ENCODE data around the gene FGD3. TPM values are rescaled to one million over a fixed set of nuclear protein-coding genes. Genes with fewer than 3 reads are reported as not detected.
"Not testable (repeated sequence)": the region's sequence is repeated elsewhere in the genome, so short reads cannot be mapped to it uniquely, and the experiment has no call there.

The FGD3 gene
- total and polyA plus RNA-seq, 2 of the 8 experiments (the other 6 are each of a cell fraction or from before 2014, with no cell fraction given) = 1.4 to 1.9 TPM

GRCh38 chr9:92992549-92992948 is 45.2 kb downstream of the FGD3 start (continued):
- peak; percentile 86; the same call in 1 of the 2 replicates for TF ChIP-seq ATF2 (IDR thresholded peaks at IDR 0.05; ENCODE audit: low read length)
- TF ChIP-seq TEAD4 (IDR thresholded peaks at IDR 0.05; ENCODE audit: low read depth, low read length) = peak; percentile 94
- peak in 1 of 2 experiments; percentile 35; a peak in 1 of 3 replicates for TF ChIP-seq POLR2A (IDR thresholded peaks at IDR 0.05; ENCODE audit: control extremely low read depth in 1 of 2, low read depth in 2 of 2, low read length in 2 of 2)
- TF ChIP-seq TAF1 (IDR thresholded peaks at IDR 0.05; ENCODE audit: low read depth, low read length) = 0 out of 2 replicates have a peak, but pooled peaks have one; percentile 46
- peak in 1 of 2 experiments; percentile 8; a peak in 1 of 4 replicates for TF ChIP-seq RAD21 (IDR thresholded peaks at IDR 0.05 in 1 of 2, conservative IDR thresholded peaks at IDR 0.05 in 1 of 2; ENCODE audit: low read depth in 2 of 2, low read length in 2 of 2)
- TF ChIP-seq RBBP5 (IDR thresholded peaks at IDR 0.05; ENCODE audit: borderline replicate concordance, low read depth, low read length) = no peak; the same call in 1 of the 2 replicates
- peak; percentile 41 to 89; a peak in 2 of 4 replicates for TF ChIP-seq HDAC2 (IDR thresholded peaks at IDR 0.05; ENCODE audit: borderline replicate concordance in 1 of 2, low read depth in 2 of 2, low read length in 2 of 2)
- peak; percentile 41; the same call in 1 of the 2 replicates for TF ChIP-seq KDM1A (IDR thresholded peaks at IDR 0.05; ENCODE audit: borderline replicate concordance, low read length)
- no peak for TF ChIP-seq RNF2 (IDR thresholded peaks at IDR 0.05; ENCODE audit: borderline replicate concordance, low read depth, low read length, missing control alignments, poor library complexity, severe bottlenecking)

- H2AFZ ChIP-seq (ENCODE audit: low read length); H3K4me2 ChIP-seq (ENCODE audit: insufficient read depth in 1 of 2, low read depth in 2 of 2, low read length in 2 of 2); H3K79me1 ChIP-seq (ENCODE audit: low read depth, low read length); FAIRE-seq; H3K4me1 ChIP-seq (replicated peaks in 1 of 4; ENCODE audit: control insufficient read depth in 3 of 4, insufficient read depth in 4 of 4, low read length in 3 of 4); H3K9me3 ChIP-seq (ENCODE audit: insufficient read depth in 2 of 2, low read depth in 1 of 2, low read length in 1 of 2); H2BK15ac ChIP-seq (ENCODE audit: low read length); CTCF ChIA-PET (ENCODE audit: partially characterized antibody); H3K4me3 ChIP-seq (ENCODE audit: extremely low read depth in 1 of 4, insufficient read depth in 2 of 4, low read depth in 3 of 4, low read length in 4 of 4); H3K14ac ChIP-seq (ENCODE audit: insufficient read length); H3K79me2 ChIP-seq (ENCODE audit: control insufficient read depth in 1 of 2, insufficient read depth in 2 of 2, low read length in 2 of 2); H2BK120ac ChIP-seq (replicated peaks; ENCODE audit: low read depth, low read length); H3K18ac ChIP-seq (ENCODE audit: extremely low read depth, low read length); H4K5ac ChIP-seq (ENCODE audit: insufficient read length, low read depth, low read length); H2BK12ac ChIP-seq (ENCODE audit: low read depth, low read length); DNase-seq (ENCODE audit: low read depth in 1 of 2, low spot score in 2 of 2); H2AK5ac ChIP-seq (ENCODE audit: low read depth, low read length); H3K56ac ChIP-seq (replicated peaks; ENCODE audit: insufficient read length, low read depth, low read length); H3K27me3 ChIP-seq (replicated peaks in 1 of 4; ENCODE audit: control insufficient read depth in 3 of 4, extremely low read depth in 1 of 4, insufficient read depth in 3 of 4, low read length in 3 of 4); H3K4ac ChIP-seq (replicated peaks; ENCODE audit: insufficient read length, low read depth, low read length); H2BK20ac ChIP-seq (ENCODE audit: low read length); H3K23me2 ChIP-seq (ENCODE audit: low read depth, low read length); H4K91ac ChIP-seq (replicated peaks; ENCODE audit: insufficient read length, low read length); H4K20me1 ChIP-seq (replicated peaks in 1 of 2; ENCODE audit: control insufficient read depth in 1 of 2, insufficient read depth in 2 of 2, low read length in 2 of 2); H3K27ac ChIP-seq (ENCODE audit: low read depth, low read length); H2BK5ac ChIP-seq (ENCODE audit: low read depth, low read length); H3K23ac ChIP-seq (ENCODE audit: insufficient read length); H4K8ac ChIP-seq (ENCODE audit: extremely low read depth, insufficient read depth, low read length); H3K9ac ChIP-seq (replicated peaks in 1 of 4; ENCODE audit: extremely low read depth in 1 of 4, low read depth in 3 of 4, low read length in 3 of 4); POLR2A ChIA-PET (ENCODE audit: partially characterized antibody); H3K36me3 ChIP-seq (ENCODE audit: control insufficient read depth in 2 of 4, insufficient read depth in 4 of 4, low read length in 3 of 4): not testable (repeated sequence)
- WGBS, 2 experiments (ENCODE audit: extremely low coverage in 1 of 2, insufficient coverage in 1 of 2, insufficient read length in 1 of 2, insufficient replicate concordance in 2 of 2, low coverage in 1 of 2, low lambda C conversion rate in 2 of 2, missing lambda C conversion rate in 1 of 2) = 92% methylated on average over 10 of the region's 10 CpGs; no CpG with 5 or more reads in 1 of the 2 experiments
These were observed 51.5 kb downstream of the FGD3 start for GRCh38 chr9:92998871-92999270.

Measured in H1 (cell line).